Right kidney (tissue), 1 donor: Measurements from ENCODE around the gene XRCC5.

Experiments used
- DNase-seq: peaks from one replicate; pipeline ENCODE4 v3.0.0-alpha.2; 2016

Gene XRCC5

GRCh38 chr2:216082117-216082711, 26.9 kb upstream of the XRCC5 start:
- DNase-seq, result peak; percentile 64

- DNase-seq, result no peak
Measured at GRCh38 chr2:216082805-216083204, 26.3 kb upstream of the XRCC5 start.

GRCh38 chr2:216083464-216084281, 25.5 kb upstream of the XRCC5 start:
- DNase-seq, result peak; percentile 65

- DNase-seq, result peak; percentile 23
Measured at GRCh38 chr2:216084547-216084946, 24.6 kb upstream of the XRCC5 start.

GRCh38 chr2:216086207-216086893, 22.8 kb upstream of the XRCC5 start:
- DNase-seq, result no peak

GRCh38 chr2:216090369-216090786, 18.8 kb upstream of the XRCC5 start:
- DNase-seq, result no peak

- no peak for DNase-seq
Measured at GRCh38 chr2:216092646-216093045, 16.5 kb upstream of the XRCC5 start.

GRCh38 chr2:216094701-216095100, 14.4 kb upstream of the XRCC5 start:
- DNase-seq, result no peak

GRCh38 chr2:216098421-216099334, 10.5 kb upstream of the XRCC5 start:
- DNase-seq, result no peak

GRCh38 chr2:216101109-216101508, 8.0 kb upstream of the XRCC5 start:
- no peak for DNase-seq

- DNase-seq, result no peak
Measured at GRCh38 chr2:216103213-216103612, 5.9 kb upstream of the XRCC5 start.

GRCh38 chr2:216104691-216105090, 4.5 kb upstream of the XRCC5 start:
- no peak for DNase-seq

- no peak for DNase-seq
Measured at GRCh38 chr2:216107320-216107719, 1.8 kb upstream of the XRCC5 start.

- peak; percentile 57 for DNase-seq
Measured at GRCh38 chr2:216107760-216108159, 1.4 kb upstream of the XRCC5 start.

GRCh38 chr2:216108310-216108966, 710 bp upstream of the XRCC5 start:
- peak; percentile 42 for DNase-seq

GRCh38 chr2:216109962-216110614, 940 bp downstream of the XRCC5 start:
- peak; percentile 25 for DNase-seq

- no peak for DNase-seq
Measured at GRCh38 chr2:216110620-216111019, 1.5 kb downstream of the XRCC5 start.

- no peak for DNase-seq
Measured at GRCh38 chr2:216111122-216111521, 2.0 kb downstream of the XRCC5 start.

- no peak for DNase-seq
Measured at GRCh38 chr2:216112926-216113325, 3.8 kb downstream of the XRCC5 start.

- DNase-seq, result no peak
Measured at GRCh38 chr2:216113572-216113971, 4.4 kb downstream of the XRCC5 start.

GRCh38 chr2:216114382-216114713, 5.2 kb downstream of the XRCC5 start:
- DNase-seq, result no peak
